CD4-positive, alpha-beta T cell (primary cell): ENCODE data around the gene C6orf89. TPM values are rescaled to one million over a fixed set of nuclear protein-coding genes. Genes with fewer than 3 reads are reported as not detected.
A peak's percentile ranks its signal among the peaks of the same experiment; 100 is the strongest.

Experiments
- ATAC-seq: fragments of 200-7000 bp; cut with Tn5 transposase; one replicate; pipeline ENCODE4 v1.10.0; 2022; ENCODE audit warnings: mild to moderate bottlenecking; ENCODE audit not compliant: poor library complexity
- CTCF ChIA-PET: fragments of 350-600 bp; sonication (Branson Sonifier 250); formaldehyde crosslinking; loops from one replicate; lab custom pipeline; 2021; ENCODE audit warnings: antibody characterized with exemption, inconsistent platforms; lab: Charles Lee
- POLR2A ChIA-PET: fragments of 350-600 bp; sonication (Branson Sonifier 250); formaldehyde crosslinking; loops from one replicate; lab custom pipeline; 2021; ENCODE audit warnings: antibody characterized with exemption, inconsistent platforms; lab: Charles Lee
- DNase-seq, 14 experiments: peaks; one replicate each; pipeline ENCODE4 v3.0.0-alpha.2; 2013 to 2020; ENCODE audit warnings: mixed read lengths in 2 of 14
- H3K27ac ChIP-seq, 2 donors: one replicate each; pipeline versions ENCODE4 v1.5.1 to v1.7.0; 2013; ENCODE audit warnings: low read length in 2 of 2, low read depth in 1 of 2, mild to moderate bottlenecking in 1 of 2
- H3K27me3 ChIP-seq, 2 experiments: 1 replicate in 1 of 2; 2 replicates in 1 of 2; pipeline versions ENCODE4 v1.6.1 to v1.7.0; 2013; ENCODE audit warnings: low read length in 2 of 2, control low read depth in 1 of 2, mild to moderate bottlenecking in 1 of 2, moderate library complexity in 1 of 2; ENCODE audit not compliant: insufficient read depth in 2 of 2, control insufficient read depth in 1 of 2
- H3K36me3 ChIP-seq: one replicate; pipeline ENCODE4 v1.6.1; 2013; ENCODE audit warnings: low read length, control low read depth; ENCODE audit not compliant: insufficient read depth
- H3K4me1 ChIP-seq: one replicate; pipeline ENCODE4 v1.6.1; 2013; ENCODE audit warnings: low read length, control low read depth; ENCODE audit not compliant: insufficient read depth
- H3K4me3 ChIP-seq: one replicate; pipeline ENCODE4 v1.5.1; 2013; ENCODE audit warnings: mild to moderate bottlenecking, low read length, moderate library complexity
- H3K9me3 ChIP-seq, 2 experiments: 1 replicate in 1 of 2; 2 replicates in 1 of 2; pipeline versions ENCODE4 v1.6.1 to v1.7.0; 2013; ENCODE audit warnings: low read length in 2 of 2, mild to moderate bottlenecking in 2 of 2, control low read depth in 1 of 2, moderate library complexity in 1 of 2; ENCODE audit not compliant: control insufficient read depth in 1 of 2, insufficient read depth in 1 of 2
- H3K27ac Mint-ChIP-seq: one replicate; pipeline ENCODE4 v1.8.0; 2020; ENCODE audit warnings: mixed read lengths
- H3K27me3 Mint-ChIP-seq: one replicate; pipeline ENCODE4 v1.8.0; 2021; ENCODE audit warnings: mixed read lengths
- H3K36me3 Mint-ChIP-seq: one replicate; pipeline ENCODE4 v1.8.0; 2021; ENCODE audit warnings: low read depth, mixed read lengths
- H3K4me1 Mint-ChIP-seq: one replicate; pipeline ENCODE4 v1.8.0; 2021; ENCODE audit warnings: low read depth, mixed read lengths
- H3K4me3 Mint-ChIP-seq: one replicate; pipeline ENCODE4 v1.8.0; 2020; ENCODE audit warnings: mild to moderate bottlenecking, mixed read lengths
- H3K9me3 Mint-ChIP-seq: one replicate; pipeline ENCODE4 v1.8.0; 2020; ENCODE audit warnings: mixed read lengths
- intact Hi-C, 2 experiments: fragments of 100-400 bp; cut with DNase I in 1 of 2; cut with micrococcal nuclease in 1 of 2; formaldehyde crosslinking; loops; one replicate each; pipeline versions ENCODE4 v1.15.1 to v1.9.0; 2023 to 2025; cut with DNase I, micrococcal nuclease
- total RNA-seq, 174 experiments: library from RNA in 2 of 174; stranded (reverse) in 2 of 174; gene quantifications; one replicate each; pipeline ENCODE4 v1.2.3 and lab custom pipeline; 2021 to 2026
- TF ChIP-seq, protein P1 (sequence below): fragments of 200-600 bp; IDR thresholded peaks from one replicate; pipeline ENCODE4 v1.8.0; 2022; ENCODE audit warnings: antibody characterized with exemption, mild to moderate bottlenecking

The C6orf89 gene
- total RNA-seq, 2 experiments from 2014 or later: 23.7 to 24.0 TPM

DNA sequence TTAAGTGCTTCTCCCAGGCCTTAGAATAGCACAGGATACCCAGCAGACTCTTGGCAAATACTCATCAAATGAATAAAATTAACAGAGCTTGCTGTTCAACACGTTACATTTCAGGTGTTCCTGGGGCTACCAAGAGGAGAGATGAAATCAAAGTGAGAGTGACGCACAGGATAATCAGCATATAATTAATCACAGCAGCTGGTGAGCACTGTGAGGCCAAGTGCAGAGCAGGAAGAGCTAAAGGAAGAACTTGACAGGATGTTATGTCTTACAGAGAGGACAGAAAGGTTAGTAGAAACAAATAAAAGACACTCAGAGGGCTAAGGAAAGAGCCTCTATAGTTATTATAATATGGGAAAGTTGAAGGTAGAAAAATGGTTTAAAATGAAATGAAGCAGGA lies 19.9 kb upstream of the C6orf89 start:
- Histone ChIP-seq H3K9me3 (no peaks in the 10 kb centered on the region), H3K36me3 (peaks cover 47% of the 10 kb centered on the region), H3K4me1 (peaks cover 4% of the 10 kb centered on the region), H3K27me3 (no peaks in the 10 kb centered on the region), H3K4me3 (no peak overlapping the region), H3K27ac (no peak overlapping the region)
- Mint-ChIP-seq H3K27ac (peak overlapping the region; percentile 5), H3K9me3 (no peaks in the 10 kb centered on the region), H3K4me3 (no peak overlapping the region), H3K27me3 (no peaks in the 10 kb centered on the region), H3K36me3 (peaks cover 87% of the 10 kb centered on the region), H3K4me1 (peaks cover 49% of the 10 kb centered on the region)
- ChIA-PET POLR2A (interaction anchor here (1.4 kb wide), 1 partner anchor 120 kb away, joined by 3 read pairs; the partner anchor contains the start of gene MTCH1), CTCF (interaction anchor here (0.9 kb wide), 1 partner anchor 20 kb away, joined by 3 read pairs; the partner anchor contains the start of gene C6orf89)
- TF ChIP-seq, protein P1, sequence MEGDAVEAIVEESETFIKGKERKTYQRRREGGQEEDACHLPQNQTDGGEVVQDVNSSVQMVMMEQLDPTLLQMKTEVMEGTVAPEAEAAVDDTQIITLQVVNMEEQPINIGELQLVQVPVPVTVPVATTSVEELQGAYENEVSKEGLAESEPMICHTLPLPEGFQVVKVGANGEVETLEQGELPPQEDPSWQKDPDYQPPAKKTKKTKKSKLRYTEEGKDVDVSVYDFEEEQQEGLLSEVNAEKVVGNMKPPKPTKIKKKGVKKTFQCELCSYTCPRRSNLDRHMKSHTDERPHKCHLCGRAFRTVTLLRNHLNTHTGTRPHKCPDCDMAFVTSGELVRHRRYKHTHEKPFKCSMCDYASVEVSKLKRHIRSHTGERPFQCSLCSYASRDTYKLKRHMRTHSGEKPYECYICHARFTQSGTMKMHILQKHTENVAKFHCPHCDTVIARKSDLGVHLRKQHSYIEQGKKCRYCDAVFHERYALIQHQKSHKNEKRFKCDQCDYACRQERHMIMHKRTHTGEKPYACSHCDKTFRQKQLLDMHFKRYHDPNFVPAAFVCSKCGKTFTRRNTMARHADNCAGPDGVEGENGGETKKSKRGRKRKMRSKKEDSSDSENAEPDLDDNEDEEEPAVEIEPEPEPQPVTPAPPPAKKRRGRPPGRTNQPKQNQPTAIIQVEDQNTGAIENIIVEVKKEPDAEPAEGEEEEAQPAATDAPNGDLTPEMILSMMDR: no peak
- ATAC-seq: peak; percentile 64
- intact Hi-C loops: no loop called here
- peak in 1 of 14 experiments; percentile 35 for DNase-seq

- Histone ChIP-seq H3K27ac (no peak overlapping the region), H3K4me3 (no peak overlapping the region), H3K36me3 (peaks cover 46% of the 10 kb centered on the region), H3K4me1 (peaks cover 4% of the 10 kb centered on the region), H3K27me3 (no peaks in the 10 kb centered on the region), H3K9me3 (no peaks in the 10 kb centered on the region)
- CTCF ChIA-PET: interaction anchor here (0.6 to 1.1 kb wide), 2 partner anchors 16 to 341 kb away, joined by 3 read pairs; no protein-coding TSS in a partner anchor
- H3K4me3 Mint-ChIP-seq: no peak overlapping the region
- intact Hi-C loops: no loop called here
- POLR2A ChIA-PET: interaction anchor here (0.7 kb wide), 1 partner anchor 8 kb away, joined by 3 read pairs; no protein-coding TSS in a partner anchor
- TF ChIP-seq, protein P1: no peak
- H3K27ac Mint-ChIP-seq: no peak overlapping the region
- H3K4me1 Mint-ChIP-seq: peaks cover 57% of the 10 kb centered on the region
- ATAC-seq (no peak), DNase-seq (no peak)
- no peaks in the 10 kb centered on the region for H3K9me3 Mint-ChIP-seq
- H3K36me3 Mint-ChIP-seq: peaks cover 79% of the 10 kb centered on the region
- no peaks in the 10 kb centered on the region for H3K27me3 Mint-ChIP-seq
Measured at GRCh38 chr6:36867471-36868224, 18.1 kb upstream of the C6orf89 start.

GRCh38 chr6:36871686-36872085 lies 14.1 kb upstream of the C6orf89 start:
- Mint-ChIP-seq H3K9me3 (no peaks in the 10 kb centered on the region), H3K4me3 (peak overlapping the region; percentile 21), H3K4me1 (peaks cover 58% of the 10 kb centered on the region), H3K27ac (no peak overlapping the region), H3K36me3 (peaks cover 55% of the 10 kb centered on the region), H3K27me3 (no peaks in the 10 kb centered on the region)
- H3K9me3 ChIP-seq: no peaks in the 10 kb centered on the region
- no peaks in the 10 kb centered on the region for H3K27me3 ChIP-seq
- DNase-seq: no peak
- TF ChIP-seq, protein P1: no peak
- no peak overlapping the region for H3K4me3 ChIP-seq
- H3K36me3 ChIP-seq: peaks cover 18% of the 10 kb centered on the region
- intact Hi-C loops: loop anchor here in 1 of 2 experiments (10.0 kb wide), 2 partner anchors 447 to 847 kb away; partner anchors contain the start of genes MAPK14 and SLC26A8
- ChIA-PET POLR2A (interaction anchor here (0.6 to 0.9 kb wide), 3 partner anchors 114 to 1026 kb away, joined by 3 read pairs; partner anchors contain the start of gene MTCH1), CTCF (interaction anchor here (0.5 to 1.4 kb wide), 2 partner anchors 14 to 38 kb away, joined by 3 to 4 read pairs; partner anchors contain the start of gene C6orf89)
- H3K27ac ChIP-seq: no peak overlapping the region
- peaks cover 19% of the 10 kb centered on the region for H3K4me1 ChIP-seq
- no peak for ATAC-seq
